PC-3 (cell line): ENCODE measurements around the gene COA5. TPM values are rescaled to one million over a fixed set of nuclear protein-coding genes. Genes with fewer than 3 reads are reported as not detected.

Experiments used
- ATAC-seq: fragments of 200-7000 bp; cut with Tn5 transposase; 2 replicates; pipeline ENCODE4 v1.9.1; 2020; ENCODE audit warnings: mild to moderate bottlenecking, moderate library complexity
- BruUV-seq: library from RNA; stranded (reverse); fragments of 400-500 nt; replicated peaks from 2 replicates; lab custom pipeline; 2021; lab: Mats Ljungman, UMichigan
- CTCF ChIA-PET: fragments of 300-600 bp; sonication (Branson Sonifier 250); formaldehyde crosslinking; loops from one replicate; lab custom pipeline; 2022; ENCODE audit warnings: antibody characterized with exemption; lab: Charles Lee
- POLR2A ChIA-PET: fragments of 300-600 bp; sonication (Branson Sonifier 250); formaldehyde crosslinking; loops from one replicate; lab custom pipeline; 2022; ENCODE audit warnings: antibody characterized with exemption; ENCODE audit not compliant: unreplicated experiment; lab: Charles Lee
- DNase-seq: peaks from one replicate; pipeline ENCODE4 v3.0.0-alpha.2; 2015
- H2AFZ ChIP-seq: fragments of 300-600 bp; sonication (generic); 2 replicates; pipeline ENCODE4 v1.6.0; 2016; ENCODE audit warnings: antibody characterized with exemption, low read length
- H3F3A ChIP-seq: fragments of 300-600 bp; sonication (generic); one replicate; pipeline ENCODE4 v1.6.0; 2017; ENCODE audit warnings: antibody characterized with exemption, low read length, control low read depth, mild to moderate bottlenecking; ENCODE audit not compliant: unreplicated experiment
- H3K27ac ChIP-seq: fragments of 300-600 bp; sonication (generic); 2 replicates; pipeline ENCODE4 v1.5.1; 2016; ENCODE audit warnings: mild to moderate bottlenecking, low read length
- H3K27me3 ChIP-seq: fragments of 300-600 bp; sonication (generic); 2 replicates; pipeline ENCODE4 v1.6.1; 2016; ENCODE audit warnings: low read length, mixed read lengths
- H3K36me3 ChIP-seq: fragments of 300-600 bp; sonication (generic); 2 replicates; pipeline ENCODE4 v1.6.1; 2016; ENCODE audit warnings: low read depth, mixed run types, low read length, mixed read lengths
- H3K4me1 ChIP-seq: fragments of 300-600 bp; sonication (generic); 2 replicates; pipeline ENCODE4 v1.5.1; 2016; ENCODE audit warnings: low read length; ENCODE audit not compliant: insufficient read depth
- H3K4me2 ChIP-seq: fragments of 300-600 bp; sonication (generic); 2 replicates; pipeline ENCODE4 v1.6.0; 2016; ENCODE audit warnings: low read length
- H3K4me3 ChIP-seq: fragments of 300-600 bp; sonication (generic); 2 replicates; pipeline ENCODE4 v1.5.1; 2016; ENCODE audit warnings: mild to moderate bottlenecking, low read length, mixed read lengths
- H3K79me2 ChIP-seq: fragments of 300-600 bp; sonication (generic); 2 replicates; pipeline ENCODE4 v1.6.1; 2017; ENCODE audit warnings: low read length, mixed read lengths
- H3K9ac ChIP-seq: fragments of 300-600 bp; sonication (generic); 2 replicates; pipeline ENCODE4 v1.6.0; 2016; ENCODE audit warnings: mild to moderate bottlenecking, low read length
- H3K9me2 ChIP-seq: fragments of 300-600 bp; sonication (generic); replicated peaks from 2 replicates; pipeline ENCODE4 v1.6.1; 2016; ENCODE audit warnings: mixed run types, low read length, mixed read lengths
- H3K9me3 ChIP-seq: fragments of 300-600 bp; sonication (generic); 2 replicates; pipeline ENCODE4 v1.6.1; 2016; ENCODE audit warnings: low read length, mixed read lengths
- H4K20me1 ChIP-seq: fragments of 300-600 bp; sonication (generic); 2 replicates; pipeline ENCODE4 v1.6.1; 2016; ENCODE audit warnings: low read length, mixed read lengths
- CTCF ChIP-seq: fragments of 300-600 bp; sonication (generic); conservative IDR thresholded peaks from 2 replicates; pipeline ENCODE4 v1.5.1; 2017; ENCODE audit warnings: antibody characterized with exemption, low read depth, mild to moderate bottlenecking, low read length
- EZH2 ChIP-seq: fragments of 300-600 bp; sonication (generic); IDR thresholded peaks from one replicate; pipeline ENCODE4 v1.6.1; 2017; ENCODE audit warnings: antibody characterized with exemption, mild to moderate bottlenecking, low read length; ENCODE audit not compliant: unreplicated experiment
- EZH2phosphoT487 ChIP-seq: fragments of 300-600 bp; sonication (generic); IDR thresholded peaks from 2 replicates; pipeline ENCODE4 v1.6.1; 2018; ENCODE audit warnings: mild to moderate bottlenecking, antibody characterized with exemption, low read length, borderline replicate concordance
- intact Hi-C: fragments of 100-400 bp; cut with micrococcal nuclease; formaldehyde crosslinking; loops from 2 replicates; pipeline ENCODE4 v1.9.0; 2023
- total RNA-seq: library from RNA; depleted of rRNA; stranded (reverse); fragments of >200 nt; gene quantifications from 2 replicates; pipeline ENCODE4 v1.2.3, GENCODE V29; 2014

The COA5 gene
- total RNA-seq, 1 experiment from 2014 or later: 37.2 TPM

- Histone ChIP-seq H3K9me3 (no peaks in the 10 kb centered on the region), H3K4me2 (no peak overlapping the region), H3K36me3 (no peaks in the 10 kb centered on the region), H3K27ac (peak overlapping the region; percentile 51), H4K20me1 (no peaks in the 10 kb centered on the region), H3K4me3 (no peak overlapping the region), H2AFZ (no peak overlapping the region), H3K79me2 (no peaks in the 10 kb centered on the region), H3K9me2 (no peaks in the 10 kb centered on the region), H3F3A (no peaks in the 10 kb centered on the region), H3K27me3 (no peaks in the 10 kb centered on the region), H3K9ac (no peak overlapping the region), H3K4me1 (no peaks in the 10 kb centered on the region)
- DNase-seq: peak; percentile 78
- intact Hi-C loops: loop anchor here (2.0 to 10.0 kb wide), 2 partner anchors 81 to 267 kb away; no protein-coding TSS in a partner anchor
- TF ChIP-seq CTCF: no peak
- TF ChIP-seq EZH2: no peak
- TF ChIP-seq EZH2phosphoT487: no peak
- ATAC-seq: no peak
- ChIA-PET POLR2A (no interaction called here), CTCF (no interaction called here)
- BruUV-seq: no TSS peak
Measured at GRCh38 chr2:98647636-98648035, 39.3 kb upstream of the COA5 start.

GRCh38 chr2:98643496-98644100 is 35.3 kb upstream of the COA5 start:
- Histone ChIP-seq H4K20me1 (no peaks in the 10 kb centered on the region), H3K4me3 (no peak overlapping the region), H3F3A (no peaks in the 10 kb centered on the region), H3K4me1 (no peaks in the 10 kb centered on the region), H2AFZ (no peak overlapping the region), H3K4me2 (no peak overlapping the region), H3K9ac (no peak overlapping the region), H3K27me3 (no peaks in the 10 kb centered on the region), H3K27ac (no peak overlapping the region), H3K36me3 (no peaks in the 10 kb centered on the region), H3K79me2 (no peaks in the 10 kb centered on the region), H3K9me3 (no peaks in the 10 kb centered on the region), H3K9me2 (no peaks in the 10 kb centered on the region)
- intact Hi-C loops: loop anchor here (10.0 kb wide), 1 partner anchor 271 kb away; no protein-coding TSS in a partner anchor
- DNase-seq (no peak), ATAC-seq (no peak)
- TF ChIP-seq EZH2 (no peak), CTCF (no peak), EZH2phosphoT487 (no peak)
- POLR2A ChIA-PET: interaction anchor here (0.6 kb wide), 1 partner anchor 88 kb away, joined by 4 read pairs; no protein-coding TSS in a partner anchor
- CTCF ChIA-PET: no interaction called here
- no TSS peak for BruUV-seq

- H3K36me3 ChIP-seq: no peaks in the 10 kb centered on the region
- POLR2A ChIA-PET: no interaction called here
- H3K4me3 ChIP-seq: no peak overlapping the region
- no peak overlapping the region for H3K9ac ChIP-seq
- H3K4me1 ChIP-seq: no peaks in the 10 kb centered on the region
- H3K9me2 ChIP-seq: no peaks in the 10 kb centered on the region
- TF ChIP-seq EZH2 (no peak), EZH2phosphoT487 (no peak)
- no peak overlapping the region for H3K4me2 ChIP-seq
- H3K79me2 ChIP-seq: no peaks in the 10 kb centered on the region
- no peak overlapping the region for H3K27ac ChIP-seq
- intact Hi-C loops: no loop called here
- CTCF ChIA-PET: no interaction called here
- H3K27me3 ChIP-seq: no peaks in the 10 kb centered on the region
- no peak for ATAC-seq
- H2AFZ ChIP-seq: no peak overlapping the region
- no peaks in the 10 kb centered on the region for H4K20me1 ChIP-seq
- BruUV-seq: no TSS peak
- H3K9me3 ChIP-seq: no peaks in the 10 kb centered on the region
- no peaks in the 10 kb centered on the region for H3F3A ChIP-seq
- no peak for DNase-seq
Measured at GRCh38 chr2:98637401-98638147, 29.3 kb upstream of the COA5 start.
